ENCODE data around the gene GPRIN2.

DNA sequence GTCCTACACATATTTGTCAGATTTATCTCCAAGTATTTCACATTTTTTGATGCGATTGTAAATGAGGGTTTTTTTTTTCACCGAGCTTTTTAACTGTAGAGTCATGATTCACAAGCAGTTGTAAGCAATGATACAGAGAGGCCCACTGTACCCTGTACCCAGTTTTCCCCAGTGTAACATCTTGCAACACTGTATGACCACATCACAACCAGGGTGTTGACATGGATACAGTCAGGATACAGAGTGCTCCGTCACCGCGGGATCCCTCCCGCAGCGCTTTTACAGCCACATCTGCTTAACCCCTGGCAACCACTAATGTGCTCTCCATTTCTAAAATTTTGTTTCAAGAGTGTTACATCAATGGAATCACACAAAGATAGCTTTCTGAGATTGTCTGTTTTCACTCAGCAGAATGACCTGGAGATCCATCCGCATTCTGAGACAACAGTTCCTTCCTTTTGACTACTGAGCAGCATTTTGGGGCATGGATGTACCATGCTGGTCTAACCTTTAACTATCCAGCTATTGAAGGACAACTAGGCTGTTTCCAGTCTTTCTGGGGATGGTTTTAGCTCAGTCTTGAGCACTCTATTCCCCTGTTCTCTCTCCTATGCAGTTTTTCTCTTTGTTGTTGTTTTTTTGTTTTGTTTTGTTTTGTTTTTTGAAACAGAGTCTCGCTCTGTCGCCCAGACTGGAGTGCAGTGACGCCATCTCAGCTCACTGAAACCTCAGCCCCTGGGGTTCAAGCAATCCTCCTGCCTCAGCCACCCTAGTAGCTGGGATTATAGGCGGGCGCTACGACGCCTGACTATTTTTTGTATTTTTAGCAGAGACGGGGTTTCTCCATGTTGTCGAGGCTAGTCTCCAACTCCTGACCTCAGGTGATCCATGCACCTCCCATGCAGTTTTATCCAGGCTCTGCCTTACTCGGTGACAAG is 25.9 kb downstream of the GPRIN2 start:
- TF ChIP-seq, protein P1, sequence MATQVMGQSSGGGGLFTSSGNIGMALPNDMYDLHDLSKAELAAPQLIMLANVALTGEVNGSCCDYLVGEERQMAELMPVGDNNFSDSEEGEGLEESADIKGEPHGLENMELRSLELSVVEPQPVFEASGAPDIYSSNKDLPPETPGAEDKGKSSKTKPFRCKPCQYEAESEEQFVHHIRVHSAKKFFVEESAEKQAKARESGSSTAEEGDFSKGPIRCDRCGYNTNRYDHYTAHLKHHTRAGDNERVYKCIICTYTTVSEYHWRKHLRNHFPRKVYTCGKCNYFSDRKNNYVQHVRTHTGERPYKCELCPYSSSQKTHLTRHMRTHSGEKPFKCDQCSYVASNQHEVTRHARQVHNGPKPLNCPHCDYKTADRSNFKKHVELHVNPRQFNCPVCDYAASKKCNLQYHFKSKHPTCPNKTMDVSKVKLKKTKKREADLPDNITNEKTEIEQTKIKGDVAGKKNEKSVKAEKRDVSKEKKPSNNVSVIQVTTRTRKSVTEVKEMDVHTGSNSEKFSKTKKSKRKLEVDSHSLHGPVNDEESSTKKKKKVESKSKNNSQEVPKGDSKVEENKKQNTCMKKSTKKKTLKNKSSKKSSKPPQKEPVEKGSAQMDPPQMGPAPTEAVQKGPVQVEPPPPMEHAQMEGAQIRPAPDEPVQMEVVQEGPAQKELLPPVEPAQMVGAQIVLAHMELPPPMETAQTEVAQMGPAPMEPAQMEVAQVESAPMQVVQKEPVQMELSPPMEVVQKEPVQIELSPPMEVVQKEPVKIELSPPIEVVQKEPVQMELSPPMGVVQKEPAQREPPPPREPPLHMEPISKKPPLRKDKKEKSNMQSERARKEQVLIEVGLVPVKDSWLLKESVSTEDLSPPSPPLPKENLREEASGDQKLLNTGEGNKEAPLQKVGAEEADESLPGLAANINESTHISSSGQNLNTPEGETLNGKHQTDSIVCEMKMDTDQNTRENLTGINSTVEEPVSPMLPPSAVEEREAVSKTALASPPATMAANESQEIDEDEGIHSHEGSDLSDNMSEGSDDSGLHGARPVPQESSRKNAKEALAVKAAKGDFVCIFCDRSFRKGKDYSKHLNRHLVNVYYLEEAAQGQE (IDR thresholded peaks at IDR 0.05; ENCODE audit: borderline replicate concordance): no peak
- TF ChIP-seq, protein P2, sequence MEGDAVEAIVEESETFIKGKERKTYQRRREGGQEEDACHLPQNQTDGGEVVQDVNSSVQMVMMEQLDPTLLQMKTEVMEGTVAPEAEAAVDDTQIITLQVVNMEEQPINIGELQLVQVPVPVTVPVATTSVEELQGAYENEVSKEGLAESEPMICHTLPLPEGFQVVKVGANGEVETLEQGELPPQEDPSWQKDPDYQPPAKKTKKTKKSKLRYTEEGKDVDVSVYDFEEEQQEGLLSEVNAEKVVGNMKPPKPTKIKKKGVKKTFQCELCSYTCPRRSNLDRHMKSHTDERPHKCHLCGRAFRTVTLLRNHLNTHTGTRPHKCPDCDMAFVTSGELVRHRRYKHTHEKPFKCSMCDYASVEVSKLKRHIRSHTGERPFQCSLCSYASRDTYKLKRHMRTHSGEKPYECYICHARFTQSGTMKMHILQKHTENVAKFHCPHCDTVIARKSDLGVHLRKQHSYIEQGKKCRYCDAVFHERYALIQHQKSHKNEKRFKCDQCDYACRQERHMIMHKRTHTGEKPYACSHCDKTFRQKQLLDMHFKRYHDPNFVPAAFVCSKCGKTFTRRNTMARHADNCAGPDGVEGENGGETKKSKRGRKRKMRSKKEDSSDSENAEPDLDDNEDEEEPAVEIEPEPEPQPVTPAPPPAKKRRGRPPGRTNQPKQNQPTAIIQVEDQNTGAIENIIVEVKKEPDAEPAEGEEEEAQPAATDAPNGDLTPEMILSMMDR (IDR thresholded peaks at IDR 0.05; ENCODE audit: poor library complexity, severe bottlenecking): no peak
- TF ChIP-seq EZH2 (IDR thresholded peaks at IDR 0.05; ENCODE audit: borderline replicate concordance, insufficient read depth, low read length, poor library complexity, severe bottlenecking) (no peak), SMC3 (conservative IDR thresholded peaks at IDR 0.05; ENCODE audit: poor library complexity) (no peak)

Data from neural cell (in vitro differentiated cells).